GM12878 (cell line): ENCODE data around the gene PLEKHA6. TPM values are rescaled to one million over a fixed set of nuclear protein-coding genes. Genes with fewer than 3 reads are reported as not detected.

ENCODE experiments used
- ATAC-seq: fragments of 200-7000 bp; cut with Tn5 transposase; 3 replicates; pipeline ENCODE4 v1.9.1; 2020; ENCODE audit warnings: mild to moderate bottlenecking, moderate library complexity
- BruUV-seq: library from RNA; stranded (reverse); fragments of 400-500 nt; replicated peaks from 2 replicates; lab custom pipeline; 2021; lab: Mats Ljungman, UMichigan
- CTCF ChIA-PET: fragments of 300-600 bp; sonication (Branson Sonifier 250); formaldehyde crosslinking; extraction: SDS; loops from one replicate; lab custom pipeline; 2021; ENCODE audit warnings: inconsistent platforms; lab: Yijun Ruan, JAX
- POLR2A ChIA-PET: fragments of 350-600 bp; formaldehyde crosslinking; extraction: SDS; loops from one replicate; lab custom pipeline; 2021; ENCODE audit warnings: inconsistent platforms; lab: Charles Lee
- RAD21 ChIA-PET: fragments of 300-600 bp; sonication (Branson Sonifier 250); formaldehyde crosslinking; loops from one replicate; lab custom pipeline; 2023; ENCODE audit warnings: antibody characterized with exemption; ENCODE audit not compliant: unreplicated experiment; lab: Charles Lee
- SMC1A ChIA-PET: fragments of 300-600 bp; sonication (Branson Sonifier 250); formaldehyde crosslinking; loops from one replicate; lab custom pipeline; 2023; ENCODE audit not compliant: unreplicated experiment, uncharacterized antibody; lab: Charles Lee
- DNase-seq: peaks from one replicate; pipeline ENCODE4 v3.0.0-alpha.2; 2011; ENCODE audit warnings: low read depth, low spot score
- FAIRE-seq: peaks from 3 replicates; lab custom pipeline; 2011; peaks lifted over from hg19 to GRCh38; lab: Jason Lieb, UNC
- H2AFZ ChIP-seq: 2 replicates; pipeline ENCODE4 v1.6.0; 2011; ENCODE audit warnings: low read depth, low read length, control low read depth; ENCODE audit not compliant: control insufficient read depth
- H3K27ac ChIP-seq: 2 replicates; pipeline ENCODE4 v1.5.1; 2011; ENCODE audit warnings: control low read depth; ENCODE audit not compliant: control insufficient read depth, insufficient read depth
- H3K27me3 ChIP-seq, 2 experiments: replicated peaks in 1 of 2; 2 replicates each; pipeline versions ENCODE4 v1.6.0 to v1.6.1; 2011; ENCODE audit warnings: low read length in 1 of 2; ENCODE audit not compliant: control insufficient read depth in 2 of 2, insufficient read depth in 2 of 2
- H3K36me3 ChIP-seq, 2 experiments: 2 replicates each; pipeline ENCODE4 v1.5.1; 2011; ENCODE audit warnings: low read length in 1 of 2; ENCODE audit not compliant: control insufficient read depth in 2 of 2, insufficient read depth in 2 of 2
- H3K4me1 ChIP-seq: 2 replicates; pipeline ENCODE4 v1.6.1; 2011; ENCODE audit warnings: mild to moderate bottlenecking, low read length, moderate library complexity, mixed read lengths; ENCODE audit not compliant: control insufficient read depth, insufficient read depth
- H3K4me2 ChIP-seq: 2 replicates; pipeline ENCODE4 v1.6.0; 2011; ENCODE audit warnings: control low read depth; ENCODE audit not compliant: control insufficient read depth, insufficient read depth
- H3K4me3 ChIP-seq: fragments of 200-600 bp; sonication (generic); 2 replicates; pipeline ENCODE4 v1.5.1; 2016
- H3K79me2 ChIP-seq: 2 replicates; pipeline ENCODE4 v1.6.0; 2011; ENCODE audit warnings: low read length; ENCODE audit not compliant: control insufficient read depth, insufficient read depth
- H3K9ac ChIP-seq: 2 replicates; pipeline ENCODE4 v1.8.0; 2011; ENCODE audit warnings: low read length, control low read depth, mixed read lengths; ENCODE audit not compliant: control insufficient read depth, insufficient read depth
- H3K9me3 ChIP-seq: replicated peaks from 3 replicates; pipeline ENCODE4 v1.5.1; 2011; ENCODE audit warnings: mild to moderate bottlenecking, low read length; ENCODE audit not compliant: control insufficient read depth, insufficient read depth
- H4K20me1 ChIP-seq: 2 replicates; pipeline ENCODE4 v1.6.0; 2011; ENCODE audit not compliant: control insufficient read depth, insufficient read depth
- ESRRA ChIP-seq: IDR thresholded peaks from 2 replicates; pipeline ENCODE4 v1.6.1; 2012; ENCODE audit warnings: mild to moderate bottlenecking, low read length, improper control_type of control experiment
- HDAC6 ChIP-seq: fragments of 200-600 bp; sonication (generic); IDR thresholded peaks from one replicate; pipeline ENCODE4 v1.8.0; 2017; ENCODE audit warnings: antibody characterized with exemption; ENCODE audit not compliant: unreplicated experiment
- IRF4 ChIP-seq: IDR thresholded peaks from 2 replicates; pipeline ENCODE4 v1.6.1; 2011; ENCODE audit warnings: low read depth, low read length
- JUND ChIP-seq: IDR thresholded peaks from 2 replicates; pipeline ENCODE4 v1.6.1; 2012; ENCODE audit warnings: low read depth, mild to moderate bottlenecking, low read length, improper control_type of control experiment, moderate library complexity
- KDM1A ChIP-seq: fragments of 200-600 bp; sonication (generic); IDR thresholded peaks from 2 replicates; pipeline ENCODE4 v1.6.1; 2016; ENCODE audit warnings: borderline replicate concordance
- NFYB ChIP-seq: IDR thresholded peaks from 2 replicates; pipeline ENCODE4 v1.6.1; 2011; ENCODE audit warnings: low read depth, mild to moderate bottlenecking, low read length, improper control_type of control experiment, moderate library complexity; ENCODE audit not compliant: insufficient read depth
- NR2C1 ChIP-seq: fragments of 450-650 bp; IDR thresholded peaks from 2 replicates; pipeline ENCODE4 v1.6.1; 2017; ENCODE audit warnings: antibody characterized with exemption, mild to moderate bottlenecking, moderate library complexity
- RAD51 ChIP-seq: fragments of 450-650 bp; IDR thresholded peaks from 2 replicates; pipeline ENCODE4 v1.6.1; 2016; ENCODE audit warnings: moderate library complexity, mild to moderate bottlenecking, inconsistent platforms
- SUZ12 ChIP-seq: fragments of 200-600 bp; sonication (generic); IDR thresholded peaks from one replicate; pipeline ENCODE4 v1.6.1; 2018; ENCODE audit warnings: antibody characterized with exemption, mild to moderate bottlenecking; ENCODE audit not compliant: unreplicated experiment
- YBX1 ChIP-seq: fragments of 450-650 bp; IDR thresholded peaks from 2 replicates; pipeline ENCODE4 v1.6.1; 2016; ENCODE audit warnings: antibody characterized with exemption
- ZNF384 ChIP-seq: IDR thresholded peaks from 2 replicates; pipeline ENCODE4 v1.6.1; 2012; ENCODE audit warnings: low read depth, mild to moderate bottlenecking, low read length, improper control_type of control experiment, borderline replicate concordance
- ZNF622 ChIP-seq: fragments of 450-650 bp; IDR thresholded peaks from 2 replicates; pipeline ENCODE4 v1.6.1; 2017; ENCODE audit warnings: mild to moderate bottlenecking, inconsistent platforms
- WGBS: methylation state at CpG from one replicate; pipeline ENCODE4 v1.1.6; 2016; ENCODE audit warnings: low lambda C conversion rate; ENCODE audit not compliant: insufficient replicate concordance, insufficient coverage; ENCODE audit errors: missing lambda C conversion rate; 5-methylcytosine and 5-hydroxymethylcytosine counted together
- in situ Hi-C: fragments of 300-500 bp; cut with MboI; formaldehyde crosslinking; loops from 9 replicates; pipeline ENCODE4 v1.14.3; 2018; ENCODE audit warnings: mixed read lengths
- intact Hi-C: fragments of 100-400 bp; cut with micrococcal nuclease; formaldehyde crosslinking; loops from one replicate; pipeline ENCODE4 v1.14.2; 2022; ENCODE audit not compliant: unreplicated experiment
- polyA plus RNA-seq, 11 experiments: library from polyadenylated mRNA; depleted of rRNA in 4 of 11; unstranded in 6 of 11; stranded (reverse) in 5 of 11; fragments of >200 nt; fragmentation: Nextera tagmentation in 4 of 11; fragmentation: Illumina TruSeq in 1 of 11; extraction: Ambion mirVana in 4 of 11; extraction: Trizol in 1 of 11; gene quantifications; 1 replicate in 1 of 11; 2 replicates in 10 of 11; pipeline versions ENCODE4 v1.2.1 to v1.2.3, GENCODE V29; 2011 to 2016; ENCODE audit warnings: inconsistent platforms in 2 of 11, missing spikeins in 2 of 11, low read depth in 1 of 11
- total RNA-seq, 4 experiments: library from RNA; depleted of rRNA in 3 of 4; stranded (reverse); fragments of >200 nt in 3 of 4; fragmentation: Illumina TruSeq in 1 of 4; extraction: Trizol in 1 of 4; gene quantifications; 2 replicates each; pipeline versions ENCODE4 v1.2.1 to v1.2.3, GENCODE V29; 2013 to 2021
- TF ChIP-seq, protein P1 (sequence below): fragments of 450-650 bp; IDR thresholded peaks from 2 replicates; pipeline ENCODE4 v1.6.1; 2016; ENCODE audit warnings: mild to moderate bottlenecking, moderate library complexity, borderline replicate concordance
- TF ChIP-seq, protein P2 (sequence below): fragments of 150-350 bp; IDR thresholded peaks from 2 replicates; pipeline ENCODE4 v1.6.1; 2014; ENCODE audit warnings: mild to moderate bottlenecking, low read depth, low read length
- TF ChIP-seq, protein P3 (sequence below): fragments of 450-650 bp; IDR thresholded peaks from 2 replicates; pipeline ENCODE4 v1.6.1; 2016; ENCODE audit warnings: mild to moderate bottlenecking

PLEKHA6 gene
- total and polyA plus RNA-seq, 10 of the 15 experiments (the other 5 are each of a cell fraction or from before 2014, with no cell fraction given): 0.04 to 0.81 (median 0.19) TPM; not detected in 4

DNA sequence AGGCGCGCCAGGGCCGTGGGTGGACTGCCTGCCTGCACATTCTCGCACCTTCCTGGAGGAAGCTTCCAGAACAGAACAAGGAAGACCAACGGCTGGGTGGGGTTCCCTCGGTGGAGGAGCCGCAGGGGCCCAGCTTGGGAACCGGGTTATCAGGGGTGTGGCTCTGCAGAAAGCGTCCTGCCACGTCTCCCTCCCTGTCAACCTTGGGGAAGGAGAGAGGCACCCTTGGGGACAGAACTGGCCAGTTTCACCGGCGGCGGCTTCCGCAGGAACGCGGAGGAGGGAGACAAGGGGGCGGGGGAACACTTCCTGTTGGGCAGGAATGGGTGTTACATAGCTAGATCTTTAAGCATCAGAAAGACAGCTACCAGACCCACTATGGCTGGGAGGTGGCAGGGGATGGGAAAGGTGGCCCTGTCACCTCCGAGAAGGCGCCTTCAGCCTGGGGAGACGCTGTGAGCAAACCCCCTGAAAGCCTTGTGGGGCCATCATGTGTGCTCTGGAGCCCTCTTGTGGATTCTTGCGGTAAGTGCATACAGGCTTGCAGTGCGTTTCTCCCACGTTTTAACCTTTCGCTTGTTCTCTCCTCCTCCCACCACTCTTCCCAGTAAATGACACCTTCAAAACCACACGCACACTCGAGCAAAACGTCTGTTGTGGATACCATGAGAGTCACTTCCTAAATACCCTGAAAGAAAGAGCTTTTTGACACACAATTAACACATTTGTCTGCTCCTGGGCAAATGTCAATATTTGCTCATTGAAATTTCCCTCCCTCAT, 3.8 kb upstream of the PLEKHA6 start:
- ChIA-PET SMC1A (interaction anchor here (0.6 to 12.8 kb wide), 24 partner anchors 9 to 503 kb away, joined by 3 to 141 read pairs (median 5); partner anchors contain the start of genes GOLT1A and REN), CTCF (interaction anchor here (0.5 to 9.4 kb wide), 53 partner anchors 9 to 859 kb away, joined by 3 to 195 read pairs (median 6); partner anchors contain the start of genes GOLT1A and REN), RAD21 (interaction anchor here (0.6 to 7.2 kb wide), 30 partner anchors 10 to 898 kb away, joined by 3 to 72 read pairs (median 5); partner anchors contain the start of genes GOLT1A and REN), POLR2A (interaction anchor here (1.0 kb wide), 1 partner anchor 15 kb away, joined by 3 read pairs; no protein-coding TSS in a partner anchor)
- Histone ChIP-seq H3K36me3 (no peaks in the 10 kb centered on the region), H3K9me3 (no peaks in the 10 kb centered on the region), H3K27ac (no peak overlapping the region), H3K4me3 (peak overlapping the region; percentile 49), H3K27me3 (no peaks in the 10 kb centered on the region), H3K9ac (peak overlapping the region; percentile 34; the same call in 1 of the 2 replicates), H2AFZ (peak overlapping the region; percentile 67), H4K20me1 (no peaks in the 10 kb centered on the region), H3K4me2 (peak overlapping the region; percentile 98), H3K4me1 (peaks cover 11% of the 10 kb centered on the region), H3K79me2 (no peaks in the 10 kb centered on the region)
- ATAC-seq: peak; percentile 80
- peak; percentile 52 for DNase-seq
- BruUV-seq: no TSS peak
- FAIRE-seq: peak; percentile 100
- WGBS: 2% methylated on average over 27 of the region's 27 CpGs
- in situ Hi-C loops (loop anchor here (5.0 to 10.0 kb wide), 2 partner anchors 196 to 499 kb away; partner anchors contain the start of genes REN and SNRPE), intact Hi-C loops (loop anchor here (1.0 to 5.0 kb wide), 4 partner anchors 105 to 503 kb away; partner anchors contain the start of gene SNRPE)
- no peak for TF ChIP-seq ZNF622
- TF ChIP-seq, protein P1, sequence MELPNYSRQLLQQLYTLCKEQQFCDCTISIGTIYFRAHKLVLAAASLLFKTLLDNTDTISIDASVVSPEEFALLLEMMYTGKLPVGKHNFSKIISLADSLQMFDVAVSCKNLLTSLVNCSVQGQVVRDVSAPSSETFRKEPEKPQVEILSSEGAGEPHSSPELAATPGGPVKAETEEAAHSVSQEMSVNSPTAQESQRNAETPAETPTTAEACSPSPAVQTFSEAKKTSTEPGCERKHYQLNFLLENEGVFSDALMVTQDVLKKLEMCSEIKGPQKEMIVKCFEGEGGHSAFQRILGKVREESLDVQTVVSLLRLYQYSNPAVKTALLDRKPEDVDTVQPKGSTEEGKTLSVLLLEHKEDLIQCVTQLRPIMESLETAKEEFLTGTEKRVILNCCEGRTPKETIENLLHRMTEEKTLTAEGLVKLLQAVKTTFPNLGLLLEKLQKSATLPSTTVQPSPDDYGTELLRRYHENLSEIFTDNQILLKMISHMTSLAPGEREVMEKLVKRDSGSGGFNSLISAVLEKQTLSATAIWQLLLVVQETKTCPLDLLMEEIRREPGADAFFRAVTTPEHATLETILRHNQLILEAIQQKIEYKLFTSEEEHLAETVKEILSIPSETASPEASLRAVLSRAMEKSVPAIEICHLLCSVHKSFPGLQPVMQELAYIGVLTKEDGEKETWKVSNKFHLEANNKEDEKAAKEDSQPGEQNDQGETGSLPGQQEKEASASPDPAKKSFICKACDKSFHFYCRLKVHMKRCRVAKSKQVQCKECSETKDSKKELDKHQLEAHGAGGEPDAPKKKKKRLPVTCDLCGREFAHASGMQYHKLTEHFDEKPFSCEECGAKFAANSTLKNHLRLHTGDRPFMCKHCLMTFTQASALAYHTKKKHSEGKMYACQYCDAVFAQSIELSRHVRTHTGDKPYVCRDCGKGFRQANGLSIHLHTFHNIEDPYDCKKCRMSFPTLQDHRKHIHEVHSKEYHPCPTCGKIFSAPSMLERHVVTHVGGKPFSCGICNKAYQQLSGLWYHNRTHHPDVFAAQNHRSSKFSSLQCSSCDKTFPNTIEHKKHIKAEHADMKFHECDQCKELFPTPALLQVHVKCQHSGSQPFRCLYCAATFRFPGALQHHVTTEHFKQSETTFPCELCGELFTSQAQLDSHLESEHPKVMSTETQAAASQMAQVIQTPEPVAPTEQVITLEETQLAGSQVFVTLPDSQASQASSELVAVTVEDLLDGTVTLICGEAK: peak; percentile 59; the same call in 1 of the 2 replicates
- no peak for TF ChIP-seq KDM1A
- no peak for TF ChIP-seq SUZ12
- TF ChIP-seq IRF4: 0 out of 2 replicates have a peak, but pooled peaks have one; percentile 58
- TF ChIP-seq ESRRA: no peak
- TF ChIP-seq ZNF384: no peak
- TF ChIP-seq NR2C1: no peak
- TF ChIP-seq, protein P2, sequence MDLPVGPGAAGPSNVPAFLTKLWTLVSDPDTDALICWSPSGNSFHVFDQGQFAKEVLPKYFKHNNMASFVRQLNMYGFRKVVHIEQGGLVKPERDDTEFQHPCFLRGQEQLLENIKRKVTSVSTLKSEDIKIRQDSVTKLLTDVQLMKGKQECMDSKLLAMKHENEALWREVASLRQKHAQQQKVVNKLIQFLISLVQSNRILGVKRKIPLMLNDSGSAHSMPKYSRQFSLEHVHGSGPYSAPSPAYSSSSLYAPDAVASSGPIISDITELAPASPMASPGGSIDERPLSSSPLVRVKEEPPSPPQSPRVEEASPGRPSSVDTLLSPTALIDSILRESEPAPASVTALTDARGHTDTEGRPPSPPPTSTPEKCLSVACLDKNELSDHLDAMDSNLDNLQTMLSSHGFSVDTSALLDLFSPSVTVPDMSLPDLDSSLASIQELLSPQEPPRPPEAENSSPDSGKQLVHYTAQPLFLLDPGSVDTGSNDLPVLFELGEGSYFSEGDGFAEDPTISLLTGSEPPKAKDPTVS: peak; percentile 79; the same call in 1 of the 2 replicates
- TF ChIP-seq, protein P3, sequence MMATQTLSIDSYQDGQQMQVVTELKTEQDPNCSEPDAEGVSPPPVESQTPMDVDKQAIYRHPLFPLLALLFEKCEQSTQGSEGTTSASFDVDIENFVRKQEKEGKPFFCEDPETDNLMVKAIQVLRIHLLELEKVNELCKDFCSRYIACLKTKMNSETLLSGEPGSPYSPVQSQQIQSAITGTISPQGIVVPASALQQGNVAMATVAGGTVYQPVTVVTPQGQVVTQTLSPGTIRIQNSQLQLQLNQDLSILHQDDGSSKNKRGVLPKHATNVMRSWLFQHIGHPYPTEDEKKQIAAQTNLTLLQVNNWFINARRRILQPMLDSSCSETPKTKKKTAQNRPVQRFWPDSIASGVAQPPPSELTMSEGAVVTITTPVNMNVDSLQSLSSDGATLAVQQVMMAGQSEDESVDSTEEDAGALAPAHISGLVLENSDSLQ: no peak; the same call in 1 of the 2 replicates
- TF ChIP-seq HDAC6: no peak
- TF ChIP-seq YBX1: 0 out of 2 replicates have a peak, but pooled peaks have one; percentile 33
- no peak for TF ChIP-seq NFYB
- TF ChIP-seq RAD51: no peak
- TF ChIP-seq JUND: no peak
